Measurements from ENCODE around the gene TMSB10. TPM values are rescaled to one million over a fixed set of nuclear protein-coding genes. Genes with fewer than 3 reads are reported as not detected.

TMSB10 gene
- total RNA-seq, 1 donor, result 3,633 TPM

- peaks cover 9% of the 10 kb centered on the region for H3K27me3 ChIP-seq (ENCODE audit: insufficient read depth, low read length)
- peak overlapping the region; percentile 8 for H3K27ac ChIP-seq (ENCODE audit: low read depth, low read length)
- H3K4me2 ChIP-seq (ENCODE audit: insufficient read depth, low read length), result peak overlapping the region; percentile 1
- no peaks in the 10 kb centered on the region for H3K9me3 ChIP-seq (ENCODE audit: low read depth, low read length)
- H3K4me1 ChIP-seq (ENCODE audit: insufficient read depth, low read length), result peaks cover 24% of the 10 kb centered on the region
- no peak for TF ChIP-seq CTCF (IDR thresholded peaks at IDR 0.05; ENCODE audit: extremely low read depth, low read depth, low read length)
- DNase-seq (ENCODE audit: insufficient read length, low spot score, missing footprints), result no peak
- no peaks in the 10 kb centered on the region for H3K36me3 ChIP-seq (ENCODE audit: insufficient read depth, low read length)
- H3K4me3 ChIP-seq (ENCODE audit: insufficient read depth, low read length), result no peak overlapping the region
- no peaks in the 10 kb centered on the region for H3K79me2 ChIP-seq (ENCODE audit: insufficient read depth, low read length)
- H2AFZ ChIP-seq (ENCODE audit: low read length), result peak overlapping the region; percentile 87
- H4K20me1 ChIP-seq (ENCODE audit: insufficient read depth, low read length), result no peaks in the 10 kb centered on the region
These were observed 22.5 kb upstream of the TMSB10 start for GRCh38 chr2:84882775-84883550.

GRCh38 chr2:84884449-84884848, 21.0 kb upstream of the TMSB10 start:
- Histone ChIP-seq H4K20me1 (ENCODE audit: insufficient read depth, low read length) (no peaks in the 10 kb centered on the region), H3K27me3 (ENCODE audit: insufficient read depth, low read length) (peaks cover 9% of the 10 kb centered on the region), H3K4me1 (ENCODE audit: insufficient read depth, low read length) (peaks cover 35% of the 10 kb centered on the region), H3K4me3 (ENCODE audit: insufficient read depth, low read length) (no peak overlapping the region), H3K36me3 (ENCODE audit: insufficient read depth, low read length) (no peaks in the 10 kb centered on the region), H3K9me3 (ENCODE audit: low read depth, low read length) (no peaks in the 10 kb centered on the region), H3K4me2 (ENCODE audit: insufficient read depth, low read length) (no peak overlapping the region), H3K79me2 (ENCODE audit: insufficient read depth, low read length) (no peaks in the 10 kb centered on the region), H2AFZ (ENCODE audit: low read length) (no peak overlapping the region), H3K27ac (ENCODE audit: low read depth, low read length) (no peak overlapping the region)
- no peak for TF ChIP-seq CTCF (IDR thresholded peaks at IDR 0.05; ENCODE audit: extremely low read depth, low read depth, low read length)
- no peak for DNase-seq (ENCODE audit: insufficient read length, low spot score, missing footprints)

- Histone ChIP-seq H3K79me2 (ENCODE audit: insufficient read depth, low read length) (no peaks in the 10 kb centered on the region), H3K27ac (ENCODE audit: low read depth, low read length) (no peak overlapping the region), H3K27me3 (ENCODE audit: insufficient read depth, low read length) (peaks cover 7% of the 10 kb centered on the region), H4K20me1 (ENCODE audit: insufficient read depth, low read length) (no peaks in the 10 kb centered on the region), H2AFZ (ENCODE audit: low read length) (peak overlapping the region; percentile 25), H3K36me3 (ENCODE audit: insufficient read depth, low read length) (no peaks in the 10 kb centered on the region), H3K9me3 (ENCODE audit: low read depth, low read length) (no peaks in the 10 kb centered on the region), H3K4me2 (ENCODE audit: insufficient read depth, low read length) (no peak overlapping the region), H3K4me1 (ENCODE audit: insufficient read depth, low read length) (peaks cover 33% of the 10 kb centered on the region), H3K4me3 (ENCODE audit: insufficient read depth, low read length) (no peak overlapping the region)
- no peak for DNase-seq (ENCODE audit: insufficient read length, low spot score, missing footprints)
- no peak for TF ChIP-seq CTCF (IDR thresholded peaks at IDR 0.05; ENCODE audit: extremely low read depth, low read depth, low read length)
These were observed 20.3 kb upstream of the TMSB10 start for GRCh38 chr2:84885111-84885510.

GRCh38 chr2:84886791-84887190, 18.7 kb upstream of the TMSB10 start:
- no peak overlapping the region for H2AFZ ChIP-seq (ENCODE audit: low read length)
- no peak overlapping the region for H3K27ac ChIP-seq (ENCODE audit: low read depth, low read length)
- H3K4me3 ChIP-seq (ENCODE audit: insufficient read depth, low read length), result no peak overlapping the region
- no peak for TF ChIP-seq CTCF (IDR thresholded peaks at IDR 0.05; ENCODE audit: extremely low read depth, low read depth, low read length)
- H4K20me1 ChIP-seq (ENCODE audit: insufficient read depth, low read length), result no peaks in the 10 kb centered on the region
- no peaks in the 10 kb centered on the region for H3K36me3 ChIP-seq (ENCODE audit: insufficient read depth, low read length)
- H3K79me2 ChIP-seq (ENCODE audit: insufficient read depth, low read length), result no peaks in the 10 kb centered on the region
- peaks cover 24% of the 10 kb centered on the region for H3K4me1 ChIP-seq (ENCODE audit: insufficient read depth, low read length)
- DNase-seq (ENCODE audit: insufficient read length, low spot score, missing footprints), result no peak
- no peaks in the 10 kb centered on the region for H3K9me3 ChIP-seq (ENCODE audit: low read depth, low read length)
- H3K4me2 ChIP-seq (ENCODE audit: insufficient read depth, low read length), result no peak overlapping the region
- H3K27me3 ChIP-seq (ENCODE audit: insufficient read depth, low read length), result no peaks in the 10 kb centered on the region

Measured in osteoblast (primary cell).